Transverse colon (tissue), 3 donors: ENCODE measurements around the gene CCDC186.

Source experiments
- CTCF ChIP-seq, 5 experiments: fragments of 200-600 bp in 3 of 5; fragments of 450-650 bp in 2 of 5; sonication (generic) in 3 of 5; IDR thresholded peaks; 1 replicate in 2 of 5; 2 replicates in 3 of 5; pipeline ENCODE4 v1.5.1; 2016 to 2017; ENCODE audit warnings: antibody characterized with exemption in 5 of 5, inconsistent platforms in 3 of 5, mild to moderate bottlenecking in 2 of 5, moderate library complexity in 1 of 5
- EP300 ChIP-seq: sonication (generic); formaldehyde crosslinking; IDR thresholded peaks from one replicate; pipeline ENCODE4 v1.6.1; 2017; ENCODE audit warnings: antibody characterized with exemption, low read depth
- POLR2A ChIP-seq: fragments of 450-650 bp; IDR thresholded peaks from one replicate; pipeline ENCODE4 v1.6.1; 2016; ENCODE audit warnings: antibody characterized with exemption, mild to moderate bottlenecking, moderate library complexity

DNA sequence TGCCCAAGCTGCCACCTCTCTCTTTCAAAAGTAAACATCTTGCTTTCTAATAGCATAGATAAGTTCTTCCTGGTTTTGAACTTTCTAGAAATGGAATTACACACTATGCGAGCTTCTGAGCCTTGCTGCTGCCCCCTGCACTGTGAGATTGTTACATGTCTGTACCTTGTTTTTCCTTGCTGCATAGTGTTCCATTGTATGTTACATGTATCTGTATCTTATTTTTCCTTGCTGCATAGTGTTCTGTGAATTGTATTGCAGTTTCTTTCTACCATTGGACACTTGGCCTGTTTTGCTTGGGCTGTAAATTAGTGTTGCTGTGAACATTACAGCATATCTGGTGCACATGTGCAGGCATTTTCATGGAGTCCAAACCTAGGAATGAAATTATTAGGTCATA lies 41.0 kb upstream of the CCDC186 start:
- TF ChIP-seq EP300 (no peak), POLR2A (no peak), CTCF (IDR thresholded peaks at IDR 0.05) (no peak)
